Epithelial cell of esophagus (primary cell): ENCODE results near the gene PXK.

Experiments used
- DNase-seq: peaks from one replicate; pipeline ENCODE4 v3.0.0; 2010; ENCODE audit warnings: low read depth
- H3K4me3 ChIP-seq: 2 replicates; pipeline ENCODE4 v1.5.1; 2011; ENCODE audit warnings: mild to moderate bottlenecking, low read length, control low read depth
- CTCF ChIP-seq: IDR thresholded peaks from 2 replicates; pipeline ENCODE4 v1.5.1; 2011; ENCODE audit warnings: low read depth, mild to moderate bottlenecking, low read length, control low read depth, inconsistent platforms; ENCODE audit not compliant: insufficient read depth; ENCODE audit errors: missing control alignments

Gene PXK

DNA sequence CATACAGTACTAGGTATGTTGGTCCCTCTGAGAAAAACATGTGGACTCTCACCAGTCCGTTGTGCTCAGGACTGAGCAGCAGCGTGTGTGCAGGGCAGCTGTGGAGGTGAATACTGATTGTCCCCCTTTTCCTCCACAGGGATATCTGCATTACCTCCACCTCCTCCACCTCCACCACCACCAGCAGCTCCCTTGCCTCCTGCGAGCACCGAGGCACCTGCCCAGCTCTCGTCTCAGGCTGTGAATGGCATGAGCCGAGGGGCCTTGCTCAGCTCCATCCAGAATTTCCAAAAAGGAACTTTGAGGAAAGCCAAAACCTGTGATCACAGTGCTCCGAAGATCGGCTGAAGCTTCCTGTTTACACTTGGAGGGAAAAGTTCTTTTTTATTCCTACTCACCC, 91.9 kb downstream of the PXK start:
- no peak overlapping the region for H3K4me3 ChIP-seq
- no peak for TF ChIP-seq CTCF
- DNase-seq: no peak

DNA sequence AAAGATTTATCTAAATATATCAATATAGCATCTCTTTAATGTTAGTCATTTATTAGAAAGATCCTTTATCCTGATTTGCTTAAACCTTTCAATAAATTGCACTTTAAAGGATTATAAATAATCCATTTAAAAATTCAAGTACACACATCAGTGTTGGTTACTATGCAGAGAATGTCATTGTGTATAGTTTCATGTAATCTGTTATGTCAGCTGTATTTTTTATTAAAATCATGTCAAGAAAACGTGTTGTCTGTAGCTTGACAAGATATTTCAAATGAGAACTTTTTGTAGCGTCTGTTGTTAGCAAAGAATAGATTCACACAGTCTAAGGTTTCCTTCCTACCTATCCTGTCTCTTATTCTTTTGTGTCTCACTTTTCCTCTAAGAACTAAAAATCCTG, 93.1 kb downstream of the PXK start:
- no peak for TF ChIP-seq CTCF
- H3K4me3 ChIP-seq: no peak overlapping the region
- DNase-seq: no peak

DNA sequence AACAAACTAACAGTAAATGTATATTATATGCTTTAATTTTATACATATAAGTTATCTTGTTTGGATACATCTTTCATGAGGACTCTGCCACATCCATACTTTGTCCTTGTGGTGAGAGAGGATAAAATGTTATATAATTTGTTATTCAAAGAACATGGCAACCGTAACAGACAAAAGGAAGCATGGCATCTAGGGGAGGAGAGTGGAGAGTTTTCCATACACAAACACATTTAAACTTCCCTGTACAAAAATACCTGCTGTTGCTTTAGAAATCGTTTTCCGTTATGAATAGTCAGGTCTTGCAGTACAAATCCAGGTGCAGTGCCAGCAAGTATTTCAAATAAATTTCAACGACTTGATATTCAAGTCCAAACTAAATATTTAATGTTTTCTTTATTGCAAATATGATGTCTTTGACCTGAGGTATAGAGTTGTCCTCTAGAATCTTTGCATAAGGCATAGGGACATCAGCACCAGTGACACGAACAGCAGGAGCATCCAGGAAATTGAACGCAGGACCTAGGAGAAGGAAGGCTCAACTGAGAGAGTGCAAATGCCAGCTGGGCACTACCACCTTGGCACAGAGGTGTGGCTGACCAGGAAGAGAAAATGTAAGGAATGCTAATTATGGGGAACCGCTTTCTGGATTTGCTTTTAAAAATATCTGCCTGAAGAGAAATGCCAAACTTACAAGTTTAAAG, 95.1 kb downstream of the PXK start:
- TF ChIP-seq CTCF: no peak
- DNase-seq: no peak
- H3K4me3 ChIP-seq: no peak overlapping the region

- TF ChIP-seq CTCF: no peak
- no peak for DNase-seq
- no peak overlapping the region for H3K4me3 ChIP-seq
These were observed 97.0 kb downstream of the PXK start for GRCh38 chr3:58429657-58430056.

GRCh38 chr3:58432905-58433304, 100.2 kb downstream of the PXK start:
- H3K4me3 ChIP-seq: peak overlapping the region; percentile 80

DNA sequence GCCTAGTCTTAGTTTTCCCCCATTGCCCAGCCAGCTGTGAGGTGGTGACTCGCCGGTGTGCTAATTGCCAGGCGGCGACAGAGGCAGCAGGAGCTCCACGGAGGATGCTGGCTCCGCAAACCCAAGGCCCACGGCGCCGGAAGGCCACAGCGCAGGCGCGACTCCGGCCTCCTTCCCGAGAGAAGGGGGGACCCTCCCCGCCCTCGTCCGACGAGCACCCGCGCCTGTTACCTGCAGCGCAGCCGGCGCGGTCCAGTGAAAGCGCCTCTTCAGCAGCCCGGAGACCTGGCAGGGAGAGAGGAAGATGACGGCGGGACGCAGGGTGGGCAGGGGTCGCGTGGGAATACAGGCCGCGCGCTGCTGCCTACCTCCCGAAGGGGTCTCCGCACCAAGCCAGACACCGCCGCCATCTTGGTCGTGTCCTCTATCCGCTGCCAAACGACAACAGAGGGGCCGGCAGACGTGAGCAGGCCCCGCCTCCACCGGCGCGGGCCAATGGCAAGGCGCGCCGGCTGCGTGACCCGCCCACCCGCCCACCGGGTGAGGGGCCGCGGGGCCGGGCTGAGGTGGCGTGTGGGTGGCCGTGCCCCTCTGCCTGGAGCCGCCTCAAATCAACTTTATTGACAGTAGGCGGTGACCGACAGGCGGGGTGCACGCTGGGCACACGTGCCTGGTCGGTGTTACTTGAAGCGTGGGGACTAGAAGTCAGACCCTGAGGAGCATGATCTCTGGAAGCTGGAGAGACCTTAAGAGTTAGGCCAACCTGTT, 100.9 kb downstream of the PXK start, which contains the start of gene PDHB:
PDHB (minus strand) TSS at position 433 of the 768 bp plus-strand sequence; CDS start at position 410, 23 bp downstream.
- no peak for TF ChIP-seq CTCF
- DNase-seq: peak; percentile 87
- peak within 1 kb of the TSS; percentile 80 for H3K4me3 ChIP-seq

More at GRCh38 chr3:58432905-58433304, 100.2 kb downstream of the PXK start:
- no peak for TF ChIP-seq CTCF
- no peak for DNase-seq

GRCh38 chr3:58434168-58434504, 101.4 kb downstream of the PXK start:
- no peak for TF ChIP-seq CTCF
- no peak for DNase-seq
- H3K4me3 ChIP-seq: peak overlapping the region; percentile 80
